Dermis microvascular lymphatic vessel endothelial cell (primary cell): ENCODE data around the gene PRDM16. TPM values are rescaled to one million over a fixed set of nuclear protein-coding genes. Genes with fewer than 3 reads are reported as not detected.

Experiments used
- DNase-seq, 2 donors: peaks; one replicate each; pipeline versions ENCODE4 v3.0.0 to v3.0.0-alpha.2; 2010; ENCODE audit warnings: low read depth in 2 of 2
- total RNA-seq: library from RNA; depleted of rRNA; stranded (reverse); fragments of >200 nt; gene quantifications from 2 replicates; pipeline ENCODE4 v1.2.1, GENCODE V29; 2014

Gene PRDM16
- total RNA-seq, 1 donor from 2014 or later, result not detected

DNA sequence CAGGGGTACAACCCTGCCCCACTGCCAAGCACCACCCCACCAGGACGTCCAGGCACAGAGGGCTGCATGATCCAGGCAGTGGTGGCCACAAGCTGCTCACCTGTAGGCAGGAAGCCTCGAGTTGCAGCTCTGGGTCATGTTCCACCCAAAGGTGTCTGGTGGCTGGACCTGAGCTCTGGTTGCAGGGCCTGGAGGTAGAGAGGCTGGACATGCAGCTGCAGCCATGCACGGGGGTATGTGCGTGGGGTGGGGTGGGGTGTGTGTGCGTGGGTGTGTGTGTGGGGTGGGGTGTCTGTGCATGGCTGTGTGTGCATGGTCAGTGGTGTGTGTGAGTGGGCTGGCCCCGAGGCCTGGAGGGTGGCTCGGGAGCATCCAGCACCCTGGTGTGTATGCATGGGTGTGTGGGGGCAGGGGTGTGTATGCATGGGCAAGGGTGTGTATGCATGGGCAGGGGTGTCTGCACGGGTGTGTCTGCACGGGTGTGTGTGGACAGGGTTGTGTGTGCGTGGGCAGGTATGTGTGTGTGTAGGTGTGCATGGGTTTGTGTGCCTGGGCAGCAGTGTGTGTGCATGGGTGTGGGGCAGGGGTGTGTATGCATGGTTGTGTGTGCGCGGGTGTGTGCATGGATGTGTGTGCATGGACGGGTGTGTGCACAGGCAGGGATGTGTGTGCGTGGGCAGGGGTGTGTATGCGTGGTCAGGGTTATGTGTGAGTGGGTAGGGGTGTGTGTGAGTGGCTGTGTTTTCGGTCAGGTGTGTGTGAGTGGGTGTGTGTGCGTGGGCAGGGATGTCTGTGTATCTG is 401.0 kb downstream of the PRDM16 start:
- DNase-seq, result no peak

DNA sequence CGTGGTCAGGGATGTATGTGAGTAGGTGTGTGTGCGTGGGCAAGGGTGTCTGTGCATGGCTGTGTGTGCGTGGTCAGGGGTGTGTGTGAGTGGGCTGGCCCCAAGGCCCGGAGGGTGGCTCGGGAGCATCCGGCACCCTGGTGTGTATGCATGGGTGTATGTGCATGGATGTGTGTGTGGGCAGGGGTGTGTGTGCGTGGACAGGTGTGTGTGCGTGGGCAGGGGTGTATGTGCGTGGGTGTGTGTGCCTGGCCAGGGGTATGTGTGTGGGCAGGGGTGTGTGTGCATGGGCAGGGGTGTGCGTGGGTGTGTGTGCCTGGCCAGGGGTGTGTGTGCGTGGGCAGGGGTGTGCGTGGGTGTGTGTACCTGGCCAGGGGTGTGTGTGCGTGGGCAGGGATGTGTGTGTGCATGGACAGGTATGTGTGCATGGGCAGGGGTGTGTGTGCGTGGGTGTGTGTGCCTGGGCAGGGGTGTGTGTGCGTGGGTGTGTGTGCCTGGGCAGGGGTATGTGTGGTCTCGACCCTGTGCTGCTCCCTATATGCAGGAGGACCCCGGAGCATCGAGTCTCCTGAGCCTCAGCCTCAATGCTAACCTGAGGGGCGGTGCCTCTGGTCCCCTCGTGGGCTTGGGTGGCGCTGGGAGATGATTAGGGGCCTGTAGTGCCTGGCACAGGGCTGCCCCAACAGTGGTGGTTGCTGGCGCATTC is 401.8 kb downstream of the PRDM16 start:
- DNase-seq, result no peak

DNA sequence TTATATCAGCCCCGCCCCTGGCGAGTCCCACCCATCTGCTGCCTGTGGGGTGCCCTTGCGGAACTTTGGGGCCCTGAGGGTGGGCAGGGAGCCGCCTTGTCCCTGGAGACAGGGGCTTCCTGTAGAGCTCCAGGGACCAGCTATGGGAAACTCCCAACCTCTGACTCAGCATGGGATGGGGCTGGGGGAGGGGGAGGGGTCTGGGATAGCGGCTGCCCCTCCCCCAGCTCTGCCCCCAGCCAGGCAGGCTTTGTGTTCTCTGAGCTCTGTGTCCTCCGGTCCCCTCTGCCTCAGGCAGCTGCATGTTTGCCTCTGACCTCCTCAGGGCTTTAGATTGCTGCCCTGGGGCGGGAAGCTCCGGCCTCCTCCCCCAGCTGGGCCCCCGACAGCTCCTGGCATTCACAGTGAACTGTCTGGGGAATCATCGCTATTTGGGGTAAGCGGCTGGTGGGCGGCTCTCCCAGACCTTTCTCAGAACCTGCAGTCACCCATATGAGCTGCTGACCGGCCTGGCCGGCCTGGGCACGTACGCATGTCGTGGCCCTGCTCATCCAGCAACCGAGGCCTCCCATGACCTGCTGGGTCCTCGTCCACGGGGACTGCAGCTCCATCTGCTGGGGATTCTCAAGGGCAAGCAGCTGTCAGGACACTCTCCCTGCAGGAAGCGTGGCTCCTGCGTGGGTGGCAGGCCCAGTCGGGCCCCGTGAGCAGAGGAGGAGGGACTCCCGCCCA is 402.5 kb downstream of the PRDM16 start:
- DNase-seq, result peak in 1 of 2 donors; percentile 60

DNA sequence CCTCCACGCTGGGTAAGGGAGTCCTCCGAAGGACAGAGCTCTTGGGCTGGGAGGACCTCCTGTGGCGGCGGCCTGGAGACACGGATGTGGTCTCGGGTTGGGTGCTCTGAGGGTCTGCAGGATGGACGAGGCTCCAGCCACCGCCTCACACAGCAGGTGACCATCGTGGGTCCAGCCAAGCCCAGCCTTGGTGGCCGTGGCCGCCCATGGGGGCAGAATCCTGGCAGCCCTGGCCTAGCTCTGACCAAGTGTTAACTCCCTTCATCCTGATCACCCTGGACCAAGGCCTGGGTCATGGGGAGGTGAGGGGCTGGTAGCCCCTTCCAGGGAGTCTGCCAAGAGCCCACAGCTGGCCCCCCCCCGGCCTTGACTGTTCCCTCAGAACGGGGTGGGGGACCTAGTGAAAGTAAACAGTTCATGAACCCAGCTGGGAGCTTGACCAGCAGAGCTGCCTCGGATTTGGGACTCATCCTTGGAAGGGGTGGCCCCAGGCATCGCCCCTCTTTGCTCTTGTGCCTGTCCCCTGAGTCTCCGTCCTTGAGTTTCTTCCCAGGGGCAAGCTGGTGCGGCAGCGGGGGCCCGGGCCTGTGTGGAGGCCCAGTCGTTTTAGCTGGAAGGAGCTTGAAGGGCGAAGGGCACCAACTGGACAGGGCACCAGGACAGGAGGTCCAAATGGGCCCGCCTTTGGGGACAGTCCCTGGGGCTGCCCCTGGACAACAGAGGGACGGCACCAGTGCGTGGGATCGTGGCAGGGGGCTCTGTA is 403.3 kb downstream of the PRDM16 start:
- no peak for DNase-seq

DNA sequence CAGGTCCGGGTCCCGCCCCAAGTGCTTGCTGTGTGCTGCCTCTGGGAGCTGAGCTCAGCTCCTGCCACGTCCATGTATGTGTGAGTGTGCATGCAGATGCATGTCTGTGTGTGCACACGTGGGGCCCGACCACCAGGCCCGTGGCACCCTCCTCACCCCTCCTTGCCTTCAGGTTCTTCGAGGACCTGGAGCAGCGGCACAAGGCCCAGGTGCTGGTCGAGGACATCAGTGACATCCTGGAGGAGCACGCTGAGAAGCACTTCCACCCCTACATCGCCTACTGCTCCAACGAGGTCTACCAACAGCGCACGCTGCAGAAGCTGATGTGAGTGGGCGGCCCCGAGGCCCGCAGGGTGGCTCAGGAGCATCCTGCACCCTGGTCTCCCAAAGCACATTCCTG is 403.9 kb downstream of the PRDM16 start:
- DNase-seq, result no peak

DNA sequence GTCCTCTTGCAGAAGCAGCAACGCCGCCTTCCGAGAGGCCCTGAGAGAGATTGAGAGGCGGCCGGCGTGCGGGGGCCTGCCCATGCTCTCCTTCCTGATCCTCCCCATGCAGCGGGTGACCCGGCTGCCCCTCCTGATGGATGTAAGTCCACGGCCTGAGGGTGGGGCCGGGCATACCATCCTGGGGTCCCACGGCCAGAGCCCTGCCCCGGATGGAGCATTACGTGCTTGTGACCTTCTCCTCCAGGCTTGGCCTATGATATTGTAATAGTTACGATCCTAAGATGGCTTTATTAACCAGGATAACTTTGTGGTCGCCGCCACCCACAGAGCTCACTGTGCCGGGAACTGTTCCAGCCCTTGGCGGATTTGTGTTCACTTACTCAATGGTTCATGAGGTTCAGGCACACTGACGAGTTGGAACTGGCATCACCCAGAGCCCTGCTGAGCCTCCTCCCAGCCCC is 404.4 kb downstream of the PRDM16 start:
- no peak for DNase-seq

DNA sequence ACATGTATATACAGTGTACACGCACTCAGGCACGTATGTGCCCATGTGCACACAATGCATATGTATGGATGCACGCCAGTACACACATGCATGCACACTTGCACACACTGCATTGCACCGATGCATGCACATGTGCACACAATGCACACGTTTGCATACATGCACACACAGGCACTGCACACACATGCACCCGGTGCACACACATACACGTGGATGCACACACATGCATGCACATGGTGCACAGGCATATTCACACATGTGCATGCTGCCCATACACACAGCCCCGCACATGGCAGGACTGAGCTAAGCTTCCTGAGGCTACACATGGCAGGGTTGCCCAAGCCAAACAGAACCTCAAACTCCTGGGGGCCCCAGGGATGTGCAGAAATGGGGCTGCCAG is 405.0 kb downstream of the PRDM16 start:
- DNase-seq, result no peak

DNA sequence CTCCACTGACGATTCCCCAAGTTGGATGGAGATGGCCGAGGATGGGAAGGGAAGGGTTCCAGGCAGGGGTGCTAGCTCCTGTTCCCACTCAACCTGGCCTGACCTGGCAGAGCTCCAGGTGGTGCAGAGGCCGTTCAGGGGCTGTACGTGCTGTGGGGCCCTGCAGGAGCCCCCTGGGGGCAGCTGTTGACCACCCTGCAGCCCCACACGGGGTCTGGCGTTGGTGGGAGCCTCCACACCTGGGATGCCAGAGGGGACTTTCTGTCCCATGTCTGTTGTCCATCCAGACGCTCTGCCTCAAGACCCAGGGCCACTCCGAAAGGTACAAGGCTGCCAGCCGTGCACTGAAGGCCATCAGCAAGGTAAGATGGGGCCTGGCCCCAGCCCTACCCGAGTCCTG is 405.4 kb downstream of the PRDM16 start:
- no peak for DNase-seq

DNA sequence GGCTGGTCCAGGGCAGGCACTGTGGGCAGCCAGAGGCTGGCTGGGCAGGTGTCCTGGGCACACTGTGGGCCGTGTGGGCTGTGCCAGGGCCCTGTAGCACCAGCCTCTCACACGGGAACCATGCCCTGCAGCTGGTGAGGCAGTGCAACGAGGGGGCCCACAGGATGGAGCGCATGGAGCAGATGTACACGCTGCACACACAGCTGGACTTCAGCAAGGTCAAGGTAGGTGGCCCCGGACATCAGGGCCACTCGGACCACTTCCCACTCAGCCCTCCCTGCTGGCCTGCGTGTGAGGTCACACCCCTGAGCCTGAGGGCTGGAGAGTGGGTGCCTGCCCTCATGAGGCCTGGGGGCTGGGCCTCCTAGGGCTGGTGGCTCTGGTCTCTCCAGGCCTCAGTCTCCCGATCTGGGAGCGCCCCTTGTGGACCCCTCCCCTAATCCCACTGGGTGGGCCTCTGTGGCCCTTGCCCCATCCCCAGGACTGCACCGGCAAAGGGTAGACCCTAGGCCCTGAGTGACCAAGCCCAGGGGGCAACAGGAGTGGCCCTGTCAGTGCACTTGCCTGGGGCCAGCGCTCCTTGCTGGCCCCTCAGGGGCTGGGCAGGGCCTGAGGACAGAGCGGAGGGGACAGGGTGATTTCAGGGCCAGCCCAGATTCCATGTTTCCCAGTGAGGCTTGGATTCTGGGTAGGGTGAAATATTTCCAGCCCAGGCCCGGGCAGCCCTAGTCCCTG is 407.0 kb downstream of the PRDM16 start:
- DNase-seq, result no peak

DNA sequence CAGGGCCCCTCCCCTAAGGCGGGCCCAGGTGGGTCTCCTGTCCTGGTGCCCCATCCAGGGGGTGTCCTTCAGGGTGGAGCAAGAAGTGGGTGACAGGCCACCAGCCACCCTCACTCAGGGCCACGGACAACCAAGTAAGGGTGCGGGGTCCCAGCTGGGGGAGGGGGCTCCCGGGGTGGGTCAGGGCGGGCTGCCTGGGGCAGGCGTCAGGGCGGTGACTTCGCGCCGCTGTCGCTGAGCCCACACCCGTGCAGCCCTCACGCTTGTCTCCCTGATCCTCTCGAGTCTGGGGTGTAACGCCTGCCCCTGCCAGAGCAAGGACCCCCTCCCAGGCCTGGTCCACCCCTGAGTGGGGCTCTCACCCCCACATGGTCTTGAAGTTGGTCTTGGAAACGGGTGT is 407.7 kb downstream of the PRDM16 start:
- DNase-seq, result no peak

DNA sequence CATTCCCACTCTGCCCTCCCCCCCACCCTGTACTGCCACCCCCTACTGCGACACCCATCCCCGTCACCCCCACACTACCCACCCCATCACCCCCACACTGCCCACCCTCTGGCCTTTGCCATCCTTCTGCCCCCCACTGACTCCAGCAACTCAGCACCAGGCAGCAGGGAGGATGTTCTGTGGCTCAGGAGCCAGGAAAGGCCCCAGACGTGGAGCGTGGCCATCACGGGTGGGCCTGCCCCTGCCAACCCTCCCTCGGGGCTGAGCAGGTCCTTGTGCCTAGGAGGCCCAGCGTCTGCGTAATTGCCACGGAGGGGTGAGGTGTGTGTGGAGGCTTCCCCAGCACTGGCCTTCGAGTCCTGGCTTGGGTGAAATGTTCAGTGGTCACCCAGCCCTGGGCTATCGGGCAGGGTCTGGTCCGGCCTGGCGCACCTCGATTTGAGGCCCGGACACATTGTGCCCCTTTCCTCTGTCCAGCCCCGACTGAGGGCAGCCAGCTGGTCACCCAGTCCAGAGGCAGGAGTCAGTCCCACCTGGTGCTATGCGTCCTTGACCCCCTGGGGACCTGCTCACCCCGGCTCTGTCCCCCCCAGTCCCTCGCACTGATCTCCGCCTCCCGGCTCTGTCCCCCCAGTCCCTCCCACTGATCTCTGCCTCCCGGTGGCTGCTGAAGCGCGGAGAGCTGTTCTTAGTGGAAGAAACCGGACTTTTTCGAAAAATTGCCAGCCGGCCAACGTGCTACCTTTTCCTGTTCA is 408.4 kb downstream of the PRDM16 start:
- no peak for DNase-seq

DNA sequence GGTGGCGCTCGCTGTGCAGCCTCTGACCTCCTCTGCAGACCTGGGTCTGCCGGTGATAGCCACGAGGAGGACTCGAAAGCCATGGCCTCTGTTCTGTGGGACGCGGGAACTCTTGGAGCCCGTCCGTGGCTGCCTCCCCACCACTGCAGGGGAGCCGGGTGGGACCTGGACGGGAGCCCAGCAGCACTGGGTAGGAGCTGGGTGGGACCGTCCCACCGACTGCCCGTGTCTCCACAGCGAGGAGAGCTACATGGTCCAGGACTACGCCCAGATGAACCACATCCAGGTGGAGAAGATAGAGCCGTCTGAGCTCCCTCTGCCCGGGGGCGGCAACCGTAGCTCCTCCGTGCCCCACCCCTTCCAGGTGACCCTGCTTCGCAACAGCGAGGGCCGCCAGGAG is 409.2 kb downstream of the PRDM16 start:
- DNase-seq, result no peak

DNA sequence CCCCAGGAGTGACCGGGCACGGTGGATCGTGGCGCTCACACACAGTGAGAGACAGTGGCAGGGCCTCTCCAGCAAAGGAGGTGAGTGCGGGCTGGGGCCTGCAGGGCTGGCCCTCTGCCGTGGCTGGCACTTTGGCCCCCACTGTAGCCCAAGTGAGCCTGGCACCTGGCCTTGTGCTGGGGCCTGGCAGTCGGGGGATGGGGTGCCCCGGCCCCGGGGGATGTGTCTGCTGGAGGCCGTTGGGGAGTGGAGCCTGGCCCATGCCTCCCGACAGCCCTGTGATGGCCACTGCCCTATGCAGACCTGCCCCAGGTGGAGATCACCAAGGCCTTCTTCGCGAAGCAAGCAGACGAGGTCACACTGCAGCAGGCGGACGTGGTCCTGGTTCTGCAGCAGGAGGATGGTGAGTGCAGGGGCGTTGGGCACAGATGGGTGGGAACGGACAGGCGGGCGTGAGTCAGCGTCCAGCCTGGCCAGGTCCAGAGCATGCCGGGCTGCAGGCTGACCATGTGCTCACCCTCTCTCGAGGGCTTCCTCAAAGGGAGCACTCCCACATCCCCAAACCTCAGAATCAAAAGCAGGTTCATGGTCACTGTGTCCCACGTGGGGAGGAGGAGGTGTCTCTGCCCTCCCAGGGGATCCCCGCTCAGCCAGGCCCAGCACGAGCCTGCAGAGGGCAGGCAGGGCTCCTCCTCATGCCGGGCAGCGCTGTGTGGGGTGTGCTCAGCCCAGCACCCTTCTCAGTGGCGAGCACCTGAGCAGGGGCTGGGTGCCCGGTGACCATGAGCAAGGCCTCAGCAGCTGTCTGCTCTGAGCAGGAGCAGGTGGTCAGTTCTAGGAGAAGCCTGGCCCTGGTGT is 410.7 kb downstream of the PRDM16 start:
- no peak for DNase-seq

DNA sequence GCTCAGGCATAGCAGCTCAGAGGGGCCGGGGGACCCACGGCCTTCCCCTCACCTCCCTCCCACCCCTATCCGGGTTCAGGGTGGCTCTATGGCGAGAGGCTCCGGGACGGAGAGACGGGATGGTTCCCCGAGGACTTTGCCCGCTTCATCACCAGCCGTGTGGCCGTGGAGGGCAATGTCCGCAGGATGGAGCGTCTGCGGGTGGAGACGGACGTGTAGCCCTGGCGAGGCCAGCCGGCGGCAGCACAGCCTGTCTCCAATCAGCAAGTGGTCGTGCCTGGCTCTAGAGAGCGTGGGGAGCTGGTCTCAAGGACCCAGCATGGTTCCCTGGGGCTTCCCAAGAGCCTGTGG is 411.3 kb downstream of the PRDM16 start:
- no peak for DNase-seq

DNA sequence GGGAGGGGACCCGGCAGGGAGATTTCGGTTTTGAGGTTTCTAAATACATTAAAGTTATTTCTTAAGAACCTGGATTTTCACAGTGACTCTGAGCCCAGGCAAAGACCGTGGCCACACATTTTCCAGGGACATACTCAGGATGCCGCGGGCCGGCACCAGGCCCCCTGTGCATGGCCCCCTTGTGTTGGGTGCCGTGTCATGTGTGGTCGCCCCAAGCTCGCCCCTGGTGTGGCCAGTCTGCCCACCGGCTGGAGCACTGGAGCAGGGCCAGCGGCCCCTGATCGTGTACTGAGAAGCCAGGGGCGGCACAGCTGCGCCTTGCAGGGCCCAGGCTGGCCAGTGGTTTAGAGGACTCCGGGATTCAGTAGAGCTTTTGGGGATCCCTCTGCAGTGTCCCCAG is 412.0 kb downstream of the PRDM16 start:
- no peak for DNase-seq

DNA sequence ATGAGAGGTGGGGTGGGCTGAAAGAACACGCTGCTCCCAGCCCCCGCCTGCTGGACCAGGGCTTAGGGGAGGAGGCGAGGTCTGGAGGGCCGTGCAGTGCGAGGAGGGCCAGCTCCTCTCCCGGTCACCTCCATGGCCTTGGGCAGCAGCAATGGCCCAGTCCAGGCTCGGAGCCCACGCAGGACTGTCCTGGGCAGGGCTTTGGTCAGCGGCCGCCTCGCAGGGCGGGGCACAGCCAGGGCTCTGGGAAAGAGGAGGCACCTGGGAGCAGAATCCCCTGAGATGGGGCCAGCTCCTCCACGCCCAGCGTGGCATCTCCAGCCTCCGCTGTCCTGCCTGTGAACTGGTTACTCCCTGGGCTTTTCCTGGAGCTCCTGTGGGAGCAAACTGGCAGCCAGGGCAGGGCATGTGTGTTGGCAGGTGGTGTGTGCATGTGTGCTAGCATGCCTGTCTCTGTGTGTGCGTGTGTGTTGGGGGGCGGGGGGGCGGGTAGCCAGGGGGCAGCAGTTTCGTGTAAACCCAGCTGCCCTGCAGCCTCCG is 412.9 kb downstream of the PRDM16 start:
- DNase-seq, result no peak

DNA sequence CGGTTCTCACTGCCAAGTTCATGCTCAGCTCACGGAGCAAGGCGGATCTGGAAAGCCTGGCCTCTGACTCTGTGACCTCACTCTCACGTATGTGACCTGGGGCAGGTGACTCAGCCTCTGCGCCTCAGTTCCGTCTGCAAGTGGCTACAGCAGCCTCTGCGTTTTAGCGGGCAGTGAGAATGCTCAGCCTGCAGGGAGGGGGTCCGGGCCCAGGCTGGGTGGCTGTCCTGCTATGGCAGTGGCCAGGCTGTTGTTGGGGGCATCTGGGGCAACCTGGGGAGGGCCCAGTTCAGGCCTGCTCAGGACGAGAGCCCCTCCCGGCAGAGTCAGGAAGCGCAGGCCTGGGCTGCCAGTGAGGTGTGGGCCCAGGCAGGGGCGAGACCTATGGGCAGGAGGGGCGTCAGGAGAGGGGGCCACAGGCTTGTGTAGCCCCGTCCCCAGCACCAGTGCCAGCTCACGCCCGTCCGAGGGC is 413.4 kb downstream of the PRDM16 start:
- DNase-seq, result peak; percentile 26 to 43

DNA sequence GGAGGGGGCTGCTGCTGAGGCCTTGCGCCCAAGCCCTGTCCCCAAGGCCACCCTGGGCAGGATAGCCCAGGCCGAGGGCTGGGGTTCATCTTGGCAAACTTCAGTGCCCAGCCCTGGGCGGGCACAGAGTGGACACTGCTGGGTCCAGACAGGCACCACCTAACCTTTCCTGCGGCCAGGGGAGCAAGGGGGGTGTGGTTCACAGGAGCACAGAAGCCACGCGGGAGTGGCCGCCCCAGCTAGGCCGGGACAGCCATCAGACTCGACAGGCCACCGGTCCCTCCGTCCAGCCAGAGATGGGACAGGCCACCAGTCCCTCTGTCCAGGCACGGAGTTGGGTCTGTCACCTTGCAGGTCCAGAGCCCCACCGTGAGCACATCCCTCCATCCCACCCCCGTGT is 414.4 kb downstream of the PRDM16 start:
- no peak for DNase-seq
